ENCODE data around the gene PAX2. TPM values are rescaled to one million over a fixed set of nuclear protein-coding genes. Genes with fewer than 3 reads are reported as not detected.

Gene PAX2
- total and polyA plus RNA-seq, 2 of the 8 experiments (the other 6 are each of a cell fraction or from before 2014, with no cell fraction given) = 0.02 TPM; not detected in 1

DNA sequence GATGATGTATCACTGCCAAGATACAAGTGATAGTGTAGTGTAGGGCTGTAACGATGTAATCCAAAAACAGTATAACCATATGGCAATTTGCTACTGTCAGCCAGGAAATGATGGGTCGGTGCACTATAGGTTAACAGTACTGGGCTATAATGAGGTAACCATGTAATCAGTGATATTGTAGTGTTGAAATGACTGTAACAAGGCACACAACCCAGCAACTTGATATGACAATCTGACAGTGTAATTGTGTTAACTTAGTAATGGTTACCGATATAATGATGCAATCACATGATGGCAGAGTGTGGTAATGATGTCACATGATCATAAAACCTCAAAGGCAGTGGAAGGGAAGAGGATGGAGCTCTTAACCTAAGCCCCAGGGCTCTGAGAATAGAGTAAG lies 93.6 kb downstream of the PAX2 start (continued):
- TF ChIP-seq CTCF (IDR thresholded peaks at IDR 0.05; ENCODE audit: control extremely low read depth in 1 of 3, insufficient read depth in 1 of 3, low read depth in 1 of 3, low read length in 3 of 3) (no peak), CBX8 (IDR thresholded peaks at IDR 0.05; ENCODE audit: borderline replicate concordance, low read depth, low read length) (no peak), RXRA (IDR thresholded peaks at IDR 0.05; ENCODE audit: insufficient read depth, low read depth, low read length) (no peak)

All from H1 (cell line).